CD14-positive monocyte (primary cell): ENCODE results near the gene FATE1. TPM values are rescaled to one million over a fixed set of nuclear protein-coding genes. Genes with fewer than 3 reads are reported as not detected.

Source experiments
- DNase-seq, 3 donors: peaks; one replicate each; pipeline ENCODE4 v3.0.0-alpha.2; 2011 to 2022
- H2AFZ ChIP-seq: 2 replicates; pipeline ENCODE4 v1.6.0; 2012; ENCODE audit warnings: mild to moderate bottlenecking, low read depth, low read length, inconsistent platforms; ENCODE audit not compliant: insufficient read depth, poor library complexity, severe bottlenecking
- H3K27ac ChIP-seq, 2 donors: 1 replicate in 1 of 2; 2 replicates in 1 of 2; pipeline ENCODE4 v1.5.1; 2012 to 2013; ENCODE audit warnings: low read length in 2 of 2, control low read depth in 1 of 2, inconsistent platforms in 1 of 2, low read depth in 1 of 2, mild to moderate bottlenecking in 1 of 2
- H3K27me3 ChIP-seq, 2 donors: one replicate each; pipeline versions ENCODE4 v1.6.0 to v1.6.1; 2011 to 2013; ENCODE audit warnings: low read length in 2 of 2; ENCODE audit not compliant: control insufficient read depth in 2 of 2, insufficient read depth in 2 of 2
- H3K36me3 ChIP-seq, 2 donors: replicated peaks in 1 of 2; 1 replicate in 1 of 2; 2 replicates in 1 of 2; pipeline versions ENCODE4 v1.5.1 to v1.6.1; 2012 to 2013; ENCODE audit warnings: low read length in 2 of 2, control low read depth in 1 of 2, inconsistent platforms in 1 of 2, mild to moderate bottlenecking in 1 of 2; ENCODE audit not compliant: insufficient read depth in 2 of 2, control insufficient read depth in 1 of 2
- H3K4me1 ChIP-seq, 2 donors: 1 replicate in 1 of 2; 2 replicates in 1 of 2; pipeline versions ENCODE4 v1.5.1 to v1.6.1; 2012 to 2013; ENCODE audit warnings: low read length in 2 of 2, control low read depth in 1 of 2, inconsistent platforms in 1 of 2, mild to moderate bottlenecking in 1 of 2, moderate library complexity in 1 of 2; ENCODE audit not compliant: insufficient read depth in 2 of 2, control insufficient read depth in 1 of 2
- H3K4me2 ChIP-seq: replicated peaks from 2 replicates; pipeline ENCODE3; 2012; ENCODE audit warnings: low read length, moderate library complexity, mild to moderate bottlenecking; ENCODE audit not compliant: poor library complexity, severe bottlenecking; ENCODE audit errors: extremely low read depth
- H3K4me3 ChIP-seq, 3 experiments: fragments of 200-600 bp in 1 of 3; sonication (generic) in 1 of 3; replicated peaks in 1 of 3; 1 replicate in 2 of 3; 2 replicates in 1 of 3; pipeline ENCODE4 v1.5.1; 2011 to 2013; ENCODE audit warnings: low read length in 3 of 3, mild to moderate bottlenecking in 3 of 3, control low read depth in 2 of 3, low read depth in 2 of 3, inconsistent platforms in 1 of 3, moderate library complexity in 1 of 3
- H3K79me2 ChIP-seq: 2 replicates; pipeline ENCODE4 v1.6.0; 2012; ENCODE audit warnings: mild to moderate bottlenecking, control low read depth, inconsistent platforms, low read length, moderate library complexity; ENCODE audit not compliant: insufficient read depth
- H3K9ac ChIP-seq: 2 replicates; pipeline ENCODE4 v1.6.0; 2017; ENCODE audit warnings: low read length, mild to moderate bottlenecking; ENCODE audit not compliant: insufficient read depth, poor library complexity, severe bottlenecking
- H3K9me3 ChIP-seq, 2 donors: replicated peaks in 1 of 2; 1 replicate in 1 of 2; 2 replicates in 1 of 2; pipeline versions ENCODE4 v1.5.1 to v1.6.1; 2012 to 2013; ENCODE audit warnings: low read length in 2 of 2, control low read depth in 1 of 2; ENCODE audit not compliant: control insufficient read depth in 1 of 2, insufficient read depth in 1 of 2
- H4K20me1 ChIP-seq: 2 replicates; pipeline ENCODE4 v1.6.0; 2012; ENCODE audit warnings: mild to moderate bottlenecking, low read length, control low read depth, moderate library complexity; ENCODE audit not compliant: insufficient read depth
- H3K27ac Mint-ChIP-seq, 7 donors: one replicate each; pipeline ENCODE4 v1.8.0; 2020; ENCODE audit warnings: mild to moderate bottlenecking in 7 of 7, mixed read lengths in 7 of 7, moderate library complexity in 6 of 7, inconsistent platforms in 2 of 7
- H3K27me3 Mint-ChIP-seq, 3 donors: one replicate each; pipeline ENCODE4 v1.8.0; 2021 to 2022; ENCODE audit warnings: low read depth in 3 of 3, mild to moderate bottlenecking in 3 of 3, mixed read lengths in 3 of 3, moderate library complexity in 3 of 3, inconsistent platforms in 1 of 3
- H3K36me3 Mint-ChIP-seq, 2 donors: one replicate each; pipeline ENCODE4 v1.8.0; 2020; ENCODE audit warnings: mixed read lengths in 2 of 2, inconsistent platforms in 1 of 2, mild to moderate bottlenecking in 1 of 2
- H3K4me1 Mint-ChIP-seq: one replicate; pipeline ENCODE4 v1.8.0; 2020; ENCODE audit warnings: mild to moderate bottlenecking, mixed read lengths
- H3K4me3 Mint-ChIP-seq, 2 donors: one replicate each; pipeline ENCODE4 v1.8.0; 2020; ENCODE audit warnings: mild to moderate bottlenecking in 2 of 2, mixed read lengths in 2 of 2, moderate library complexity in 1 of 2
- H3K9me3 Mint-ChIP-seq, 7 donors: one replicate each; pipeline ENCODE4 v1.8.0; 2020 to 2022; ENCODE audit warnings: mixed read lengths in 7 of 7, mild to moderate bottlenecking in 6 of 7, moderate library complexity in 6 of 7, inconsistent platforms in 2 of 7
- CTCF ChIP-seq: fragments of 200-600 bp; IDR thresholded peaks from one replicate; pipeline ENCODE4 v1.8.0; 2022; ENCODE audit warnings: antibody characterized with exemption, mild to moderate bottlenecking
- WGBS: methylation state at CpG from one replicate; pipeline ENCODE4 v1.1.5; 2013; ENCODE audit warnings: missing lambda C conversion rate; ENCODE audit not compliant: insufficient coverage; 5-methylcytosine and 5-hydroxymethylcytosine counted together
- intact Hi-C, 2 donors: fragments of 100-400 bp; cut with micrococcal nuclease; formaldehyde crosslinking; loops; one replicate each; pipeline versions ENCODE4 v1.15.0 to v1.15.1; 2023
- polyA plus RNA-seq, 3 donors: library from polyadenylated mRNA; depleted of rRNA in 1 of 3; unstranded in 2 of 3; stranded (reverse) in 1 of 3; fragments of 300-500 nt in 2 of 3; fragments of >200 nt in 1 of 3; fragmentation: Illumina TruSeq in 2 of 3; gene quantifications; 1 replicate in 2 of 3; 2 replicates in 1 of 3; pipeline ENCODE4 v1.2.3, GENCODE V29; 2012 to 2021

Gene FATE1
- polyA plus RNA-seq, 3 donors = not detected

GRCh38 chrX:151750511-151750910, 34.7 kb downstream of the FATE1 start:
- H4K20me1 ChIP-seq = no peaks in the 10 kb centered on the region
- no peaks in the 10 kb centered on the region for H3K79me2 ChIP-seq
- H3K36me3 ChIP-seq = no peaks in the 10 kb centered on the region
- H3K27me3 ChIP-seq = no peaks in the 10 kb centered on the region
- Mint-ChIP-seq H3K4me1 (no peaks in the 10 kb centered on the region), H3K27me3 (peaks cover 3 to 17% (median 9%) of the 10 kb centered on the region in 3 donors), H3K4me3 (no peak overlapping the region), H3K27ac (no peak overlapping the region), H3K9me3 (peaks cover 0 to 1% (median 0%) of the 10 kb centered on the region in 7 donors), H3K36me3 (no peaks in the 10 kb centered on the region)
- no peak overlapping the region for H3K9ac ChIP-seq
- WGBS = 97% methylated on average over 5 of the region's 5 CpGs
- intact Hi-C loops = no loop called here
- H3K27ac ChIP-seq = no peak overlapping the region
- no peak overlapping the region for H2AFZ ChIP-seq
- H3K4me1 ChIP-seq = no peaks in the 10 kb centered on the region
- no peak overlapping the region for H3K4me3 ChIP-seq
- DNase-seq = no peak
- no peak overlapping the region for H3K4me2 ChIP-seq
- TF ChIP-seq CTCF = no peak
- no peaks in the 10 kb centered on the region for H3K9me3 ChIP-seq

DNA sequence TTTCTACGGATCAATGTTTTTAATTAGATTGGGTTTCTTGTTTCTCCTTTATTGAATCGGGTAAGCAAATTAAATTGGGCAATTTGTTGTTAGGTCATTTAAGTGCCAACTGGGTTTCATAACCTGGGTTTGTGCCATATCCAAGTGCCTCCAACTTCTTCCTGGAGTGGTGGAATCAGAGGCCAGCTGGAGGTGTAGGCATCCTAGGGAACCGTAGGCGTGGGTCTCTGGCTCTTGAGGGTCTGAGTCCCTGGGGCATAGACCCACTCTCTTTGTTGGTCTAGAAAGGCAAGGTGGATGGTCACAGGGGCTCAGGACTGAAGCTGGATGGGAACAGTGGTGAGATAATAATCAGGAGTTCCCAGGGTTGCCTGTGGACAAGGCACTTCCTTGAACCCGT, 37.0 kb downstream of the FATE1 start:
- Mint-ChIP-seq H3K36me3 (no peaks in the 10 kb centered on the region), H3K9me3 (peaks cover 0 to 1% (median 0%) of the 10 kb centered on the region in 7 donors), H3K4me3 (no peak overlapping the region), H3K27me3 (peaks cover 3 to 19% (median 9%) of the 10 kb centered on the region in 3 donors), H3K27ac (no peak overlapping the region), H3K4me1 (no peaks in the 10 kb centered on the region)
- WGBS = no CpG with 5 or more reads among the region's 5 CpGs
- no peak for DNase-seq
- H3K9ac ChIP-seq = no peak overlapping the region
- no peak overlapping the region for H3K4me3 ChIP-seq
- intact Hi-C loops = no loop called here
- H3K27ac ChIP-seq = no peak overlapping the region
- H3K4me1 ChIP-seq = no peaks in the 10 kb centered on the region
- H4K20me1 ChIP-seq = no peaks in the 10 kb centered on the region
- H3K4me2 ChIP-seq = no peak overlapping the region
- H2AFZ ChIP-seq = no peak overlapping the region
- H3K79me2 ChIP-seq = no peaks in the 10 kb centered on the region
- no peak for TF ChIP-seq CTCF
- no peaks in the 10 kb centered on the region for H3K36me3 ChIP-seq
- H3K9me3 ChIP-seq = no peaks in the 10 kb centered on the region
- H3K27me3 ChIP-seq = no peaks in the 10 kb centered on the region
